Neuronal stem cell (in vitro differentiated cells): ENCODE measurements around the gene RNF213.
A peak's percentile ranks its signal among the peaks of the same experiment; 100 is the strongest.
"Not testable (repeated sequence)": the region's sequence is repeated elsewhere in the genome, so short reads cannot be mapped to it uniquely, and the experiment has no call there.

Experiments used
- DNase-seq: peaks from one replicate; pipeline ENCODE4 v3.0.0-alpha.2; 2013; ENCODE audit warnings: low spot score
- H2AFZ ChIP-seq: one replicate; pipeline ENCODE4 v1.6.1; 2013; ENCODE audit warnings: mild to moderate bottlenecking, low read length, inconsistent platforms
- H2AK5ac ChIP-seq: 2 replicates; pipeline ENCODE4 v1.6.1; 2013; ENCODE audit warnings: low read depth, mild to moderate bottlenecking, inconsistent platforms, low read length, moderate library complexity, mixed read lengths
- H2BK120ac ChIP-seq: 2 replicates; pipeline ENCODE4 v1.6.1; 2013; ENCODE audit warnings: low read depth, mild to moderate bottlenecking, inconsistent platforms, low read length, moderate library complexity, mixed read lengths
- H2BK12ac ChIP-seq: one replicate; pipeline ENCODE4 v1.6.1; 2013; ENCODE audit warnings: low read length, inconsistent platforms
- H2BK15ac ChIP-seq: 2 replicates; pipeline ENCODE4 v1.6.1; 2013; ENCODE audit warnings: mild to moderate bottlenecking, low read length, inconsistent platforms, mixed read lengths
- H2BK5ac ChIP-seq: one replicate; pipeline ENCODE4 v1.6.1; 2013; ENCODE audit warnings: inconsistent platforms, mild to moderate bottlenecking, low read length, moderate library complexity
- H3K14ac ChIP-seq: one replicate; pipeline ENCODE4 v1.6.1; 2013; ENCODE audit warnings: low read length, inconsistent platforms
- H3K18ac ChIP-seq: 2 replicates; pipeline ENCODE4 v1.6.1; 2013; ENCODE audit warnings: low read length, inconsistent platforms
- H3K23ac ChIP-seq: 2 replicates; pipeline ENCODE4 v1.6.1; 2013; ENCODE audit warnings: low read depth, mild to moderate bottlenecking, mixed read lengths, low read length, inconsistent platforms; ENCODE audit not compliant: poor library complexity
- H3K27ac ChIP-seq: replicated peaks from 3 replicates; pipeline ENCODE4 v1.5.1; 2013; ENCODE audit warnings: low read length, inconsistent platforms
- H3K27me3 ChIP-seq, 3 experiments: 2 replicates each; pipeline ENCODE4 v1.6.1; 2013; ENCODE audit warnings: low read length in 3 of 3, mild to moderate bottlenecking in 2 of 3, inconsistent platforms in 1 of 3, low read depth in 1 of 3, mixed read lengths in 1 of 3, moderate library complexity in 1 of 3; ENCODE audit not compliant: control insufficient read depth in 3 of 3, insufficient read depth in 3 of 3
- H3K36me3 ChIP-seq, 2 donors: replicated peaks in 1 of 2; 2 replicates each; pipeline ENCODE4 v1.6.1; 2013; ENCODE audit warnings: low read length in 2 of 2; ENCODE audit not compliant: control insufficient read depth in 2 of 2, insufficient read depth in 2 of 2
- H3K4ac ChIP-seq: 2 replicates; pipeline ENCODE4 v1.6.1; 2013; ENCODE audit warnings: inconsistent platforms, mild to moderate bottlenecking, low read length, moderate library complexity
- H3K4me1 ChIP-seq, 2 donors: 1 replicate in 1 of 2; 2 replicates in 1 of 2; pipeline ENCODE4 v1.6.1; 2013; ENCODE audit warnings: low read length in 2 of 2, low read depth in 1 of 2; ENCODE audit not compliant: control insufficient read depth in 2 of 2, insufficient read depth in 1 of 2
- H3K4me2 ChIP-seq: one replicate; pipeline ENCODE4 v1.6.1; 2013; ENCODE audit warnings: mild to moderate bottlenecking, low read length, inconsistent platforms; ENCODE audit not compliant: insufficient read depth, poor library complexity, severe bottlenecking
- H3K4me3 ChIP-seq, 2 donors: 2 replicates each; pipeline ENCODE4 v1.5.1; 2013; ENCODE audit warnings: low read length in 2 of 2, mild to moderate bottlenecking in 2 of 2, inconsistent platforms in 1 of 2, moderate library complexity in 1 of 2
- H3K79me1 ChIP-seq: one replicate; pipeline ENCODE4 v1.6.1; 2013; ENCODE audit warnings: low read depth, mild to moderate bottlenecking, inconsistent platforms, low read length, moderate library complexity
- H3K9ac ChIP-seq: one replicate; pipeline ENCODE4 v1.6.1; 2013; ENCODE audit warnings: mild to moderate bottlenecking, low read depth, low read length, inconsistent platforms; ENCODE audit not compliant: poor library complexity
- H3K9me3 ChIP-seq, 2 donors: replicated peaks in 1 of 2; 2 replicates each; pipeline versions ENCODE3 to v1.6.1; 2013; ENCODE audit warnings: low read length in 2 of 2, mild to moderate bottlenecking in 2 of 2, inconsistent platforms in 1 of 2, low read depth in 1 of 2, mixed read lengths in 1 of 2, moderate library complexity in 1 of 2; ENCODE audit not compliant: control insufficient read depth in 2 of 2, insufficient read depth in 1 of 2
- H4K8ac ChIP-seq: one replicate; pipeline ENCODE4 v1.6.1; 2013; ENCODE audit warnings: low read depth, mild to moderate bottlenecking, inconsistent platforms, low read length, moderate library complexity
- H4K91ac ChIP-seq: one replicate; pipeline ENCODE4 v1.6.1; 2013; ENCODE audit warnings: low read length, low read depth, mild to moderate bottlenecking, inconsistent platforms; ENCODE audit not compliant: poor library complexity
- WGBS, 2 donors: extraction: QIAGEN DNeasy Blood & Tissue Kit; methylation state at CpG; one replicate each; pipeline ENCODE4 v1.1.7; 2013; ENCODE audit warnings: missing lambda C conversion rate in 2 of 2, mixed read lengths in 1 of 2; ENCODE audit not compliant: insufficient read length in 2 of 2, insufficient replicate concordance in 1 of 2; ENCODE audit errors: extremely low coverage in 2 of 2; 5-methylcytosine and 5-hydroxymethylcytosine counted together

Gene RNF213

GRCh38 chr17:80397686-80398085 lies 137.0 kb downstream of the RNF213 start:
- no CpG with 5 or more reads among the region's 10 CpGs for WGBS, 2 donors

GRCh38 chr17:80401086-80401485 lies 140.4 kb downstream of the RNF213 start:
- not testable (repeated sequence) for H3K27ac ChIP-seq, H3K36me3 ChIP-seq, H3K18ac ChIP-seq, H3K4ac ChIP-seq, H3K4me2 ChIP-seq, H2BK120ac ChIP-seq, H3K4me1 ChIP-seq, H2BK12ac ChIP-seq, H4K91ac ChIP-seq, H3K9ac ChIP-seq, H2AFZ ChIP-seq, H3K23ac ChIP-seq, H2BK5ac ChIP-seq, DNase-seq, H3K14ac ChIP-seq, H3K9me3 ChIP-seq, H4K8ac ChIP-seq, H3K27me3 ChIP-seq, H3K4me3 ChIP-seq, H2AK5ac ChIP-seq, H2BK15ac ChIP-seq, H3K79me1 ChIP-seq
- WGBS, 2 donors, result no CpG with 5 or more reads among the region's 9 CpGs

More at GRCh38 chr17:80397686-80398085, 137.0 kb downstream of the RNF213 start:
- Histone ChIP-seq H3K4me2 (no peak overlapping the region), H2BK5ac (no peak overlapping the region), H3K14ac (no peak overlapping the region), H3K9ac (no peak overlapping the region), H3K36me3 (peaks cover 0 to 15% of the 10 kb centered on the region in 2 donors), H3K4me1 (no peaks in the 10 kb centered on the region), H3K27me3 (no peaks in the 10 kb centered on the region), H3K9me3 (no peaks in the 10 kb centered on the region), H4K91ac (no peak overlapping the region), H3K4ac (no peak overlapping the region), H3K23ac (peak overlapping the region; percentile 69), H2BK15ac (no peak overlapping the region), H2AFZ (no peak overlapping the region), H3K4me3 (no peak overlapping the region), H2AK5ac (peak overlapping the region; percentile 70), H3K27ac (no peak overlapping the region), H2BK12ac (no peak overlapping the region), H2BK120ac (no peak overlapping the region), H4K8ac (no peak overlapping the region), H3K18ac (no peak overlapping the region), H3K79me1 (no peaks in the 10 kb centered on the region)
- no peak for DNase-seq

GRCh38 chr17:80402102-80402501 lies 141.4 kb downstream of the RNF213 start:
- WGBS, 2 donors, result no CpG with 5 or more reads among the region's 13 CpGs
- H2BK120ac ChIP-seq, H3K4ac ChIP-seq, H3K9me3 ChIP-seq, H3K36me3 ChIP-seq, H3K18ac ChIP-seq, H3K9ac ChIP-seq, H3K4me1 ChIP-seq, H3K4me3 ChIP-seq, H2AK5ac ChIP-seq, H2BK12ac ChIP-seq, H4K91ac ChIP-seq, H2AFZ ChIP-seq, H3K23ac ChIP-seq, H4K8ac ChIP-seq, H3K79me1 ChIP-seq, H3K4me2 ChIP-seq, H3K14ac ChIP-seq, H2BK15ac ChIP-seq, H2BK5ac ChIP-seq, H3K27me3 ChIP-seq, DNase-seq, H3K27ac ChIP-seq: not testable (repeated sequence)

- WGBS, 2 donors, result no CpG with 5 or more reads among the region's 4 CpGs
- H2BK5ac ChIP-seq, result no peak overlapping the region
- H3K23ac ChIP-seq, result no peak overlapping the region
- no peak overlapping the region for H2BK120ac ChIP-seq
- no peaks in the 10 kb centered on the region for H3K27me3 ChIP-seq
- H2AFZ ChIP-seq, result no peak overlapping the region
- no peak overlapping the region for H4K91ac ChIP-seq
- no peaks in the 10 kb centered on the region for H3K4me1 ChIP-seq
- no peak overlapping the region for H3K14ac ChIP-seq
- no peak overlapping the region for H3K4me3 ChIP-seq
- no peaks in the 10 kb centered on the region for H3K79me1 ChIP-seq
- no peak for DNase-seq
- no peak overlapping the region for H2AK5ac ChIP-seq
- H3K4me2 ChIP-seq, result no peak overlapping the region
- H3K9me3 ChIP-seq, result no peaks in the 10 kb centered on the region
- H3K9ac ChIP-seq, result no peak overlapping the region
- no peaks in the 10 kb centered on the region for H3K36me3 ChIP-seq
- H3K18ac ChIP-seq, result no peak overlapping the region
- H3K27ac ChIP-seq, result no peak overlapping the region
- no peak overlapping the region for H3K4ac ChIP-seq
- H2BK12ac ChIP-seq, result no peak overlapping the region
- no peak overlapping the region for H2BK15ac ChIP-seq
- H4K8ac ChIP-seq, result no peak overlapping the region
These were observed 142.3 kb downstream of the RNF213 start for GRCh38 chr17:80402959-80403358.
